ENCODE data around the gene ATP9A.

DNA sequence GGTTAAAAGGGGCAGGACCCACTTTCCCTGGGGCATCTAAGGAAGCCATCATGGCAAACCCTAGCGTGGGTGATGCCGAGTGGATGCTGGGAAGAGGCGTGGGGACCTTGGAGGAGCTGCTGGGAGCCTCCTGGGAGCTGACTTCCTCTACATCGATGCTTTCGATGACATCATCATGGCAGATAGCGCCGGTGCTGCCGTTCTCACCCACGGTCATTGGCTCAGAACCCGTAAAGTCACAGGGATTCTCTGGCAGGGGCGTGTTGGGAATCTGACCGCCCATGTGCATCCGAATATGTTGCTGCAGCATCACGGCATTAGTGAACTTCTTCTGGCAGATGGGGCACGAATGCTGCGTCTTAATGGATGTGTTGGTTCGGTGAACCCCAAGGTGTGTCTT is 22.1 kb upstream of the ATP9A start:
- no peak for TF ChIP-seq CEBPB (IDR thresholded peaks at IDR 0.05; ENCODE audit: low read depth, low read length)
- TF ChIP-seq, protein P1, sequence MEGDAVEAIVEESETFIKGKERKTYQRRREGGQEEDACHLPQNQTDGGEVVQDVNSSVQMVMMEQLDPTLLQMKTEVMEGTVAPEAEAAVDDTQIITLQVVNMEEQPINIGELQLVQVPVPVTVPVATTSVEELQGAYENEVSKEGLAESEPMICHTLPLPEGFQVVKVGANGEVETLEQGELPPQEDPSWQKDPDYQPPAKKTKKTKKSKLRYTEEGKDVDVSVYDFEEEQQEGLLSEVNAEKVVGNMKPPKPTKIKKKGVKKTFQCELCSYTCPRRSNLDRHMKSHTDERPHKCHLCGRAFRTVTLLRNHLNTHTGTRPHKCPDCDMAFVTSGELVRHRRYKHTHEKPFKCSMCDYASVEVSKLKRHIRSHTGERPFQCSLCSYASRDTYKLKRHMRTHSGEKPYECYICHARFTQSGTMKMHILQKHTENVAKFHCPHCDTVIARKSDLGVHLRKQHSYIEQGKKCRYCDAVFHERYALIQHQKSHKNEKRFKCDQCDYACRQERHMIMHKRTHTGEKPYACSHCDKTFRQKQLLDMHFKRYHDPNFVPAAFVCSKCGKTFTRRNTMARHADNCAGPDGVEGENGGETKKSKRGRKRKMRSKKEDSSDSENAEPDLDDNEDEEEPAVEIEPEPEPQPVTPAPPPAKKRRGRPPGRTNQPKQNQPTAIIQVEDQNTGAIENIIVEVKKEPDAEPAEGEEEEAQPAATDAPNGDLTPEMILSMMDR (conservative IDR thresholded peaks at IDR 0.05; ENCODE audit: low read depth, low read length) = no peak
- no peak for TF ChIP-seq BHLHE40 (IDR thresholded peaks at IDR 0.05; ENCODE audit: low read depth, low read length)
- TF ChIP-seq RAD21 (IDR thresholded peaks at IDR 0.05; ENCODE audit: low read length) = no peak
- no peak for TF ChIP-seq POLR2A (IDR thresholded peaks at IDR 0.05; ENCODE audit: low read depth, low read length)
- TF ChIP-seq SMC3 (IDR thresholded peaks at IDR 0.05; ENCODE audit: low read depth, low read length) = no peak
- no peak for TF ChIP-seq MAZ (IDR thresholded peaks at IDR 0.05; ENCODE audit: borderline replicate concordance, low read depth, low read length)
- no peak for TF ChIP-seq MXI1 (IDR thresholded peaks at IDR 0.05; ENCODE audit: borderline replicate concordance, low read depth, low read length)
- no peak for TF ChIP-seq MAFK (IDR thresholded peaks at IDR 0.05; ENCODE audit: low read depth, low read length)
